CD4-positive, CD25-positive, alpha-beta regulatory T cell (primary cell): Measurements from ENCODE around the gene COA8. TPM values are rescaled to one million over a fixed set of nuclear protein-coding genes. Genes with fewer than 3 reads are reported as not detected.

Experiments used
- ATAC-seq, 2 donors: fragments of 150-1000 bp; cut with Tn5 transposase; one replicate each; pipeline ENCODE4 v1.10.0; 2021; ENCODE audit warnings: low read depth in 2 of 2, moderate number of reproducible peaks in 2 of 2, moderate library complexity in 1 of 2
- DNase-seq, 3 donors: peaks; one replicate each; pipeline versions ENCODE4 v3.0.0 to v3.0.0-alpha.2; 2012 to 2022; ENCODE audit warnings: mixed read lengths in 1 of 3
- H3K27ac ChIP-seq: one replicate; pipeline ENCODE4 v1.7.0; 2013; ENCODE audit warnings: mild to moderate bottlenecking, low read length; ENCODE audit not compliant: insufficient read depth, poor library complexity, severe bottlenecking
- H3K27me3 ChIP-seq: one replicate; pipeline ENCODE4 v1.7.0; 2013; ENCODE audit warnings: low read length; ENCODE audit not compliant: control insufficient read depth, insufficient read depth
- H3K36me3 ChIP-seq: one replicate; pipeline ENCODE4 v1.7.0; 2013; ENCODE audit warnings: mild to moderate bottlenecking, low read length, moderate library complexity; ENCODE audit not compliant: control insufficient read depth, insufficient read depth
- H3K4me1 ChIP-seq: 2 replicates; pipeline ENCODE4 v1.7.0; 2013; ENCODE audit warnings: mild to moderate bottlenecking, low read length; ENCODE audit not compliant: insufficient read depth, control insufficient read depth, poor library complexity, severe bottlenecking
- H3K4me3 ChIP-seq: one replicate; pipeline ENCODE4 v1.7.0; 2013; ENCODE audit warnings: low read depth, mild to moderate bottlenecking, low read length, moderate library complexity
- H3K9me3 ChIP-seq, 2 experiments: 1 replicate in 1 of 2; 2 replicates in 1 of 2; pipeline ENCODE4 v1.7.0; 2013; ENCODE audit warnings: low read length in 2 of 2, mild to moderate bottlenecking in 1 of 2, moderate library complexity in 1 of 2; ENCODE audit not compliant: control insufficient read depth in 2 of 2
- H3K27ac Mint-ChIP-seq, 3 donors: one replicate each; pipeline ENCODE4 v1.8.0; 2020 to 2022; ENCODE audit warnings: mild to moderate bottlenecking in 3 of 3, mixed read lengths in 3 of 3, moderate library complexity in 2 of 3
- H3K27me3 Mint-ChIP-seq: one replicate; pipeline ENCODE4 v1.8.0; 2022; ENCODE audit warnings: mild to moderate bottlenecking, mixed read lengths
- H3K36me3 Mint-ChIP-seq: one replicate; pipeline ENCODE4 v1.8.0; 2020; ENCODE audit warnings: mixed read lengths
- H3K4me1 Mint-ChIP-seq, 4 donors: one replicate each; pipeline ENCODE4 v1.8.0; 2020 to 2022; ENCODE audit warnings: mixed read lengths in 4 of 4, mild to moderate bottlenecking in 1 of 4
- H3K4me3 Mint-ChIP-seq, 4 donors: one replicate each; pipeline ENCODE4 v1.8.0; 2020 to 2022; ENCODE audit warnings: mild to moderate bottlenecking in 4 of 4, mixed read lengths in 4 of 4, moderate library complexity in 3 of 4
- H3K9me3 Mint-ChIP-seq, 7 donors: one replicate each; pipeline ENCODE4 v1.8.0; 2020 to 2022; ENCODE audit warnings: mixed read lengths in 7 of 7, mild to moderate bottlenecking in 3 of 7, moderate library complexity in 2 of 7
- polyA plus RNA-seq, 4 donors: library from polyadenylated mRNA; unstranded; fragments of 300-500 nt; fragmentation: Illumina TruSeq; gene quantifications; one replicate each; pipeline ENCODE4 v1.2.3, GENCODE V29; 2021
- total RNA-seq: library from RNA; stranded (reverse); gene quantifications from one replicate; pipeline ENCODE4 v1.2.3, GENCODE V29; 2022

COA8 gene
- total RNA-seq (15.1 TPM), polyA plus RNA-seq (10 to 100 TPM; 32.3 to 55.0 (median 49.6) TPM)

- Mint-ChIP-seq H3K27me3 (peaks cover 8% of the 10 kb centered on the region), H3K4me3 (peak within 1 kb of the TSS; percentile 93 to 98 (median 94)), H3K36me3 (peaks cover 15% of the 10 kb centered on the region), H3K9me3 (no peaks in the 10 kb centered on the region), H3K4me1 (peaks cover 13 to 71% (median 45%) of the 10 kb centered on the region in 4 donors), H3K27ac (peak within 1 kb of the TSS; percentile 90 to 97 (median 95))
- Histone ChIP-seq H3K27me3 (no peaks in the 10 kb centered on the region), H3K4me1 (peaks cover 53% of the 10 kb centered on the region), H3K36me3 (peaks cover 25% of the 10 kb centered on the region), H3K27ac (peak within 1 kb of the TSS; percentile 89), H3K4me3 (peak within 1 kb of the TSS; percentile 85), H3K9me3 (no peaks in the 10 kb centered on the region)
- ATAC-seq: peak; percentile 82 to 88
- peak; percentile 81 to 92 (median 90) for DNase-seq
Measured at GRCh38 chr14:103562429-103563225, at the start of gene COA8, which contains the start of gene BAG5. Gene COA8 (plus strand): TSS chr14:103562960. CDS start chr14:103563002, 42 bp downstream. Gene BAG5 (minus strand): TSS chr14:103562657. CDS start chr14:103561164, 1,493 bp downstream.

- Mint-ChIP-seq H3K9me3 (no peaks in the 10 kb centered on the region), H3K27me3 (peaks cover 5% of the 10 kb centered on the region), H3K4me3 (peak overlapping the region in 1 of 4 donors; percentile 71), H3K4me1 (peaks cover 0 to 9% (median 5%) of the 10 kb centered on the region in 4 donors), H3K36me3 (peaks cover 7% of the 10 kb centered on the region), H3K27ac (no peak overlapping the region)
- ATAC-seq: no peak
- DNase-seq: no peak
- Histone ChIP-seq H3K27ac (no peak overlapping the region), H3K9me3 (no peaks in the 10 kb centered on the region), H3K36me3 (no peaks in the 10 kb centered on the region), H3K27me3 (no peaks in the 10 kb centered on the region), H3K4me3 (no peak overlapping the region), H3K4me1 (no peaks in the 10 kb centered on the region)
Measured at GRCh38 chr14:103514596-103515421, 48.0 kb upstream of the COA8 start.

- H3K27ac Mint-ChIP-seq: peak overlapping the region in 1 of 3 donors; percentile 26
- no peaks in the 10 kb centered on the region for H3K9me3 Mint-ChIP-seq
- peaks cover 4% of the 10 kb centered on the region for H3K36me3 Mint-ChIP-seq
- H3K36me3 ChIP-seq: no peaks in the 10 kb centered on the region
- no peak overlapping the region for H3K27ac ChIP-seq
- H3K9me3 ChIP-seq: no peaks in the 10 kb centered on the region
- peaks cover 12% of the 10 kb centered on the region for H3K4me1 ChIP-seq
- H3K4me1 Mint-ChIP-seq: peaks cover 0 to 11% (median 5%) of the 10 kb centered on the region in 4 donors
- peak overlapping the region in 2 of 4 donors; percentile 10 to 39 for H3K4me3 Mint-ChIP-seq
- no peak overlapping the region for H3K4me3 ChIP-seq
- DNase-seq (no peak), ATAC-seq (no peak)
- H3K27me3 Mint-ChIP-seq: peaks cover 5% of the 10 kb centered on the region
- H3K27me3 ChIP-seq: no peaks in the 10 kb centered on the region
Measured at GRCh38 chr14:103516426-103517173, 46.2 kb upstream of the COA8 start.

GRCh38 chr14:103517174-103517566 is 45.6 kb upstream of the COA8 start:
- H3K4me1 Mint-ChIP-seq: peaks cover 0 to 11% (median 5%) of the 10 kb centered on the region in 4 donors
- no peak overlapping the region for H3K27ac Mint-ChIP-seq
- H3K4me3 Mint-ChIP-seq: peak overlapping the region in 2 of 4 donors; percentile 38 to 52

GRCh38 chr14:103517721-103518421 is 44.9 kb upstream of the COA8 start:
- Histone ChIP-seq H3K27ac (no peak overlapping the region), H3K36me3 (no peaks in the 10 kb centered on the region), H3K4me3 (no peak overlapping the region), H3K9me3 (no peaks in the 10 kb centered on the region), H3K27me3 (no peaks in the 10 kb centered on the region), H3K4me1 (peaks cover 21% of the 10 kb centered on the region)
- Mint-ChIP-seq H3K4me1 (peaks cover 0 to 11% (median 5%) of the 10 kb centered on the region in 4 donors), H3K27me3 (peaks cover 5% of the 10 kb centered on the region), H3K9me3 (no peaks in the 10 kb centered on the region), H3K4me3 (peak overlapping the region in 1 of 4 donors; percentile 38), H3K27ac (no peak overlapping the region), H3K36me3 (no peaks in the 10 kb centered on the region)
- DNase-seq: no peak
- ATAC-seq: no peak

More at GRCh38 chr14:103517174-103517566, 45.6 kb upstream of the COA8 start:
- H3K36me3 ChIP-seq: no peaks in the 10 kb centered on the region
- H3K4me3 ChIP-seq: no peak overlapping the region
- ATAC-seq: no peak
- Mint-ChIP-seq H3K9me3 (no peaks in the 10 kb centered on the region), H3K27me3 (peaks cover 5% of the 10 kb centered on the region), H3K36me3 (peaks cover 4% of the 10 kb centered on the region)
- no peaks in the 10 kb centered on the region for H3K27me3 ChIP-seq
- H3K4me1 ChIP-seq: peaks cover 16% of the 10 kb centered on the region
- DNase-seq: no peak
- no peaks in the 10 kb centered on the region for H3K9me3 ChIP-seq
- no peak overlapping the region for H3K27ac ChIP-seq

- no peak overlapping the region for H3K4me3 ChIP-seq
- peaks cover 0 to 12% (median 5%) of the 10 kb centered on the region in 4 donors for H3K4me1 Mint-ChIP-seq
- H3K27ac ChIP-seq: no peak overlapping the region
- peaks cover 9% of the 10 kb centered on the region for H3K27me3 Mint-ChIP-seq
- no peak overlapping the region for H3K27ac Mint-ChIP-seq
- H3K27me3 ChIP-seq: no peaks in the 10 kb centered on the region
- DNase-seq: peak; percentile 44 to 46 (median 46)
- H3K4me3 Mint-ChIP-seq: peak overlapping the region in 1 of 4 donors; percentile 79
- peaks cover 24% of the 10 kb centered on the region for H3K4me1 ChIP-seq
- peak in 1 of 2 donors; percentile 29 for ATAC-seq
- H3K9me3 ChIP-seq: no peaks in the 10 kb centered on the region
- no peaks in the 10 kb centered on the region for H3K36me3 Mint-ChIP-seq
- no peaks in the 10 kb centered on the region for H3K36me3 ChIP-seq
- no peaks in the 10 kb centered on the region for H3K9me3 Mint-ChIP-seq
Measured at GRCh38 chr14:103518422-103519042, 44.2 kb upstream of the COA8 start.
